ENCODE results near the gene ZSCAN1.

- TF ChIP-seq GATA2 (IDR thresholded peaks at IDR 0.05; ENCODE audit: low read depth, low read length) (no peak), GATA3 (IDR thresholded peaks at IDR 0.05; ENCODE audit: low read depth, low read length) (no peak)
Observed at GRCh38 chr19:58088521-58089052, 54.8 kb downstream of the ZSCAN1 start.

All from SH-SY5Y (cell line).